ENCODE results near the gene NETO1.

Gene NETO1

GRCh38 chr18:72869226-72870185 is 1.7 kb upstream of the NETO1 start:
- H3K4me3 ChIP-seq (ENCODE audit: low read depth, low read length): no peak overlapping the region
- TF ChIP-seq, protein P1, sequence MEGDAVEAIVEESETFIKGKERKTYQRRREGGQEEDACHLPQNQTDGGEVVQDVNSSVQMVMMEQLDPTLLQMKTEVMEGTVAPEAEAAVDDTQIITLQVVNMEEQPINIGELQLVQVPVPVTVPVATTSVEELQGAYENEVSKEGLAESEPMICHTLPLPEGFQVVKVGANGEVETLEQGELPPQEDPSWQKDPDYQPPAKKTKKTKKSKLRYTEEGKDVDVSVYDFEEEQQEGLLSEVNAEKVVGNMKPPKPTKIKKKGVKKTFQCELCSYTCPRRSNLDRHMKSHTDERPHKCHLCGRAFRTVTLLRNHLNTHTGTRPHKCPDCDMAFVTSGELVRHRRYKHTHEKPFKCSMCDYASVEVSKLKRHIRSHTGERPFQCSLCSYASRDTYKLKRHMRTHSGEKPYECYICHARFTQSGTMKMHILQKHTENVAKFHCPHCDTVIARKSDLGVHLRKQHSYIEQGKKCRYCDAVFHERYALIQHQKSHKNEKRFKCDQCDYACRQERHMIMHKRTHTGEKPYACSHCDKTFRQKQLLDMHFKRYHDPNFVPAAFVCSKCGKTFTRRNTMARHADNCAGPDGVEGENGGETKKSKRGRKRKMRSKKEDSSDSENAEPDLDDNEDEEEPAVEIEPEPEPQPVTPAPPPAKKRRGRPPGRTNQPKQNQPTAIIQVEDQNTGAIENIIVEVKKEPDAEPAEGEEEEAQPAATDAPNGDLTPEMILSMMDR (IDR thresholded peaks at IDR 0.05; ENCODE audit: low read depth, low read length): no peak
- H3K27me3 ChIP-seq (ENCODE audit: insufficient read depth, low read depth, severe bottlenecking): peaks cover 25% of the 10 kb centered on the region
- H3K27ac ChIP-seq: no peak overlapping the region
- DNase-seq: no peak
- no peaks in the 10 kb centered on the region for H3K9me3 ChIP-seq (ENCODE audit: severe bottlenecking)
- no peaks in the 10 kb centered on the region for H3K36me3 ChIP-seq

GRCh38 chr18:72868585-72869225 is 918 bp upstream of the NETO1 start:
- H3K36me3 ChIP-seq: no peaks in the 10 kb centered on the region
- peaks cover 25% of the 10 kb centered on the region for H3K27me3 ChIP-seq (ENCODE audit: insufficient read depth, low read depth, severe bottlenecking)
- no peak for DNase-seq
- peak overlapping the region; percentile 57 for H3K4me3 ChIP-seq (ENCODE audit: low read depth, low read length)
- TF ChIP-seq, protein P1 (IDR thresholded peaks at IDR 0.05; ENCODE audit: low read depth, low read length): no peak
- no peak overlapping the region for H3K27ac ChIP-seq
- H3K9me3 ChIP-seq (ENCODE audit: severe bottlenecking): no peaks in the 10 kb centered on the region

DNA sequence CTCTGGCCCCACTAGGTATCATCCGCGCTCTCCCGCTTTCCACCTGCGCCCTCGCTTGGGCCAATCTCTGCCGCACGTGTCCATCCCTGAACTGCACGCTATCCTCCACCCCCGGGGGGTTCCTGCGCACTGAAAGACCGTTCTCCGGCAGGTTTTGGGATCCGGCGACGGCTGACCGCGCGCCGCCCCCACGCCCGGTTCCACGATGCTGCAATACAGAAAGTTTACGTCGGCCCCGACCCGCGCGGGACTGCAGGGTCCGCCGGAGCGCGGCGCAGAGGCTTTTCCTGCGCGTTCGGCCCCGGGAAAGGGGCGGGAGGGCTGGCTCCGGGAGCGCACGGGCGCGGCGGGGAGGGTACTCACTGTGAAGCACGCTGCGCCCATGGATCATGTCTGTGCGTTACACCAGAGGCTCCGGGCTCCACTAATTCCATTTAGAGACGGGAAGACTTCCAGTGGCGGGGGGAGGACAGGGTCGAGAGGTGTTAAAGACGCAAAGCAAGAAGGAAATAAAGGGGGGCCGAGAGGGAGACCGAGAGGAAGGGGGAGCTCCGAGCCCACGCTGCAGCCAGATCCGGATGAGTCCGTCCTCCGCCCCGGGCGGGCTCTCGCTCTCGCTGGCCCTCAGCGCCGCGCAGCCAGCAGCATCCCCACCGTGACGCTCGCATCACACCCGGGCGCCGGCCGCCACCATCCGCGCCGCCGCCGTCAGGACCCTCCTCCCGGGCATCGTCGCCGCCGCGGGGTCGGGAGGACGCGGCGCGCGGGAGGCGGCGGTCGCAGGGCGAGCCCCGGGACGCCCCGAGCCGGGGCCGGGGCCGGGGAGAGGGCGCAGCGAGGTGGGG is 664 bp downstream of the NETO1 start:
- H3K27me3 ChIP-seq (ENCODE audit: insufficient read depth, low read depth, severe bottlenecking): peaks cover 25% of the 10 kb centered on the region
- TF ChIP-seq, protein P1 (IDR thresholded peaks at IDR 0.05; ENCODE audit: low read depth, low read length): no peak
- peak overlapping the region; percentile 55 for H3K4me3 ChIP-seq (ENCODE audit: low read depth, low read length)
- DNase-seq: peak; percentile 47
- no peaks in the 10 kb centered on the region for H3K36me3 ChIP-seq
- H3K9me3 ChIP-seq (ENCODE audit: severe bottlenecking): no peaks in the 10 kb centered on the region
- H3K27ac ChIP-seq: no peak overlapping the region

GRCh38 chr18:72866442-72866900 is 1.3 kb downstream of the NETO1 start:
- no peaks in the 10 kb centered on the region for H3K36me3 ChIP-seq
- H3K27me3 ChIP-seq (ENCODE audit: insufficient read depth, low read depth, severe bottlenecking): peaks cover 25% of the 10 kb centered on the region
- H3K9me3 ChIP-seq (ENCODE audit: severe bottlenecking): no peaks in the 10 kb centered on the region
- DNase-seq: no peak
- TF ChIP-seq, protein P1 (IDR thresholded peaks at IDR 0.05; ENCODE audit: low read depth, low read length): no peak
- H3K27ac ChIP-seq: no peak overlapping the region
- H3K4me3 ChIP-seq (ENCODE audit: low read depth, low read length): peak overlapping the region; percentile 55

- H3K36me3 ChIP-seq: no peaks in the 10 kb centered on the region
- no peak for DNase-seq
- H3K27me3 ChIP-seq (ENCODE audit: insufficient read depth, low read depth, severe bottlenecking): peaks cover 18% of the 10 kb centered on the region
- TF ChIP-seq, protein P1 (IDR thresholded peaks at IDR 0.05; ENCODE audit: low read depth, low read length): no peak
- no peak overlapping the region for H3K27ac ChIP-seq
- H3K4me3 ChIP-seq (ENCODE audit: low read depth, low read length): no peak overlapping the region
- H3K9me3 ChIP-seq (ENCODE audit: severe bottlenecking): no peaks in the 10 kb centered on the region
Observed at GRCh38 chr18:72863754-72864153, 4.0 kb downstream of the NETO1 start.
